Measurements from ENCODE around the gene GPN3.
A peak's percentile ranks its signal among the peaks of the same experiment; 100 is the strongest.
"Not testable (repeated sequence)": the region's sequence is repeated elsewhere in the genome, so short reads cannot be mapped to it uniquely, and the experiment has no call there.

The GPN3 gene

GRCh38 chr12:110465024-110465423 is 3.0 kb downstream of the GPN3 start:
- TF ChIP-seq CTCF (IDR thresholded peaks at IDR 0.05; ENCODE audit: low read depth, low read length) = no peak
- no peak for DNase-seq (ENCODE audit: extremely low read depth, low read depth)

- not testable (repeated sequence) for DNase-seq (ENCODE audit: extremely low read depth, low read depth)
Observed at GRCh38 chr12:110461189-110461588, 6.9 kb downstream of the GPN3 start.

- no peak for TF ChIP-seq CTCF (IDR thresholded peaks at IDR 0.05; ENCODE audit: low read depth, low read length)
- DNase-seq (ENCODE audit: extremely low read depth, low read depth) = no peak
Observed at GRCh38 chr12:110458756-110459155, 9.3 kb downstream of the GPN3 start.

GRCh38 chr12:110453569-110454296 is 14.3 kb downstream of the GPN3 start:
- no peak for TF ChIP-seq CTCF (IDR thresholded peaks at IDR 0.05; ENCODE audit: low read depth, low read length)
- DNase-seq (ENCODE audit: extremely low read depth, low read depth) = no peak

GRCh38 chr12:110451263-110451662 is 16.8 kb downstream of the GPN3 start:
- no peak for DNase-seq (ENCODE audit: extremely low read depth, low read depth)
- TF ChIP-seq CTCF (IDR thresholded peaks at IDR 0.05; ENCODE audit: low read depth, low read length) = no peak

GRCh38 chr12:110449799-110450497 is 18.1 kb downstream of the GPN3 start, which contains the start of gene ARPC3:
TSS of gene ARPC3 (minus strand) at chr12:110450337. CDS start at chr12:110450260, 77 bp downstream.
- TF ChIP-seq CTCF (IDR thresholded peaks at IDR 0.05; ENCODE audit: low read depth, low read length) = peak; percentile 92
- DNase-seq (ENCODE audit: extremely low read depth, low read depth) = peak; percentile 88

GRCh38 chr12:110444455-110444854 is 23.6 kb downstream of the GPN3 start:
- DNase-seq (ENCODE audit: extremely low read depth, low read depth) = no peak
- TF ChIP-seq CTCF (IDR thresholded peaks at IDR 0.05; ENCODE audit: low read depth, low read length) = no peak
